GM12872 (cell line): Measurements from ENCODE around the gene PTDSS2.

ENCODE experiments used
- TF ChIP-seq, protein P1 (sequence below): IDR thresholded peaks from 3 replicates; pipeline ENCODE4 v1.5.1; 2011; ENCODE audit warnings: low read depth, mild to moderate bottlenecking, low read length, moderate library complexity; ENCODE audit not compliant: insufficient read depth

The PTDSS2 gene

DNA sequence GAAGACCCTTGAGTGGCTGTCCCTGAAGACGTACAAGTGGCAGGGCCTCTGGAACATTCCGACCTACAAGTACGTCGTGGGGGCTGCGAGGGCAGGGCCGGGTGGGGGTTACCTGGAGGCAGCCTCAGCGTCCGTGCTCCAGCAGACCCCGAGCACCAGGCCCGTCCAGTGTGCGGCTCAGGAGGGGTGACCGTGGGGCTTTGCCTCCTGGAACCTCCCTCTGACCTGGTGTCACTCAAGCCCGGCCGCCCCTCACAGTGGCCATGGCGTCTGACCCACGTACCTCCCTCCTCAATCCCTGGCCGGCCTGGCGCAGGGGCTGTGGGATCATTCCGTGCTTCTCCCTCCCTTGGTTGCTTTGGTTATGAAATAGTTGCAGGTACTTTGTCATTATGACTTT is 38.5 kb downstream of the PTDSS2 start:
- TF ChIP-seq, protein P1, sequence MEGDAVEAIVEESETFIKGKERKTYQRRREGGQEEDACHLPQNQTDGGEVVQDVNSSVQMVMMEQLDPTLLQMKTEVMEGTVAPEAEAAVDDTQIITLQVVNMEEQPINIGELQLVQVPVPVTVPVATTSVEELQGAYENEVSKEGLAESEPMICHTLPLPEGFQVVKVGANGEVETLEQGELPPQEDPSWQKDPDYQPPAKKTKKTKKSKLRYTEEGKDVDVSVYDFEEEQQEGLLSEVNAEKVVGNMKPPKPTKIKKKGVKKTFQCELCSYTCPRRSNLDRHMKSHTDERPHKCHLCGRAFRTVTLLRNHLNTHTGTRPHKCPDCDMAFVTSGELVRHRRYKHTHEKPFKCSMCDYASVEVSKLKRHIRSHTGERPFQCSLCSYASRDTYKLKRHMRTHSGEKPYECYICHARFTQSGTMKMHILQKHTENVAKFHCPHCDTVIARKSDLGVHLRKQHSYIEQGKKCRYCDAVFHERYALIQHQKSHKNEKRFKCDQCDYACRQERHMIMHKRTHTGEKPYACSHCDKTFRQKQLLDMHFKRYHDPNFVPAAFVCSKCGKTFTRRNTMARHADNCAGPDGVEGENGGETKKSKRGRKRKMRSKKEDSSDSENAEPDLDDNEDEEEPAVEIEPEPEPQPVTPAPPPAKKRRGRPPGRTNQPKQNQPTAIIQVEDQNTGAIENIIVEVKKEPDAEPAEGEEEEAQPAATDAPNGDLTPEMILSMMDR: no peak

DNA sequence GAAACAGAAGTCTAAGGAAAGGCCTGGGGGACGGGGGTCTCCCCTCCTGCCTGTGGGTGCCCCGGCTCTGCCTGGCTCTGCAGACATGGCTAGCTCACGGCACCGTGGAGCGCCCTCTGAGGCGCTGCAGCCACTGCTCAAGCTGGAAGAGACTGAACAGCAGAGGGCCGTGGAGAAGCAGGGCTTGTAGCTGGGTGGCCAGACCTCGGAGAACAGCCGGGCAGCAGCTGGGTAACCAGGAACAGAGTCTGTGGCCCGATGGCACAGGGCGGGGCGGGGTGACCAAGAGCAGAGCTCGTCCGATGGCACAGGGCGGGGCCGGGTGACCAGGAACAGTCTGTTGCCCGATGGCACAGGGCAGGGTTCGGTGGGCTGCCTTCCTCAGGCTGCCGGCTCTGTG is 38.9 kb downstream of the PTDSS2 start:
- TF ChIP-seq, protein P1: no peak

DNA sequence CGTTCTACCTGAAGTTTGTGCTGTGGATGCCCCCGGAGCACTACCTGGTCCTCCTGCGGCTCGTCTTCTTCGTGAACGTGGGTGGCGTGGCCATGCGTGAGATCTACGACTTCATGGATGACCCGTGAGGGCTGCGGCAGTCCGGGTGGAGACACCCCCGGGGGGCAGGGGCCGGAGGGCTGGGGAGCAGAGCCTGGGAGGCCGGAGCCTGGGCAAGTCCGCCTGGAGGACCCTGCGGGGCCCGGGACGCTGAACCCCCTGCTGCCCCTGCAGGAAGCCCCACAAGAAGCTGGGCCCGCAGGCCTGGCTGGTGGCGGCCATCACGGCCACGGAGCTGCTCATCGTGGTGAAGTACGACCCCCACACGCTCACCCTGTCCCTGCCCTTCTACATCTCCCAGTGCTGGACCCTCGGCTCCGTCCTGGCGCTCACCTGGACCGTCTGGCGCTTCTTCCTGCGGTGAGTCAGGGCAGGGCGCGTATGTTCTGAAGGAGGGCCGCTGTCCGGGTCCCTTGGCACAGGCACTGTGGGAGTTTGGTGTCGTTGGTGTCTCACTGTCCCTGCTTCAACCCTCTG is 39.6 kb downstream of the PTDSS2 start:
- TF ChIP-seq, protein P1: no peak

DNA sequence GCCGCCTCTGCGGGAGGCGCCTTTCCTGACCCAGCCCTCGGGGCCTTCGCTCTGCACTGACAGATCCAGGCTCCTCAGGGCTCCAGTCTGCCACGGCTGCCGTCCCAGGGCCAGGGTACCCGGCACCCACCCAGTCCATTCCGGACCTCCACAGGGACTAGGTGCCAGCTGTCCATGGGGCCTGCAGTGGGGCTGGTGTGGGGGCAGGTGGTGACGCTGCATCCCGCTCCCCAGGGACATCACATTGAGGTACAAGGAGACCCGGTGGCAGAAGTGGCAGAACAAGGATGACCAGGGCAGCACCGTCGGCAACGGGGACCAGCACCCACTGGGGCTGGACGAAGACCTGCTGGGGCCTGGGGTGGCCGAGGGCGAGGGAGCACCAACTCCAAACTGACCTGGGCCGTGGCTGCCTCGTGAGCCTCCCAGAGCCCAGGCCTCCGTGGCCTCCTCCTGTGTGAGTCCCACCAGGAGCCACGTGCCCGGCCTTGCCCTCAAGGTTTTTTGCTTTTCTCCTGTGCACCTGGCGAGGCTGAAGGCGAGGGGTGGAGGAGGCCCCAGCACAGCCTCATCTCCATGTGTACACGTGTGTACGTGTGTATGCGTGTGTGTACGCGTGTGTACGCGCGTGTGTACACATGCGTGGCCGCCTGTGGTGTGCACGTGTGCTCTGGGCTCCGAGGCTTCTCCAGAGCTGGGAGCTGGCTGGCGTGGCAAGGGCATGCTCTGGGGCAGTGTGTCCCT is 40.3 kb downstream of the PTDSS2 start:
- TF ChIP-seq, protein P1: no peak

DNA sequence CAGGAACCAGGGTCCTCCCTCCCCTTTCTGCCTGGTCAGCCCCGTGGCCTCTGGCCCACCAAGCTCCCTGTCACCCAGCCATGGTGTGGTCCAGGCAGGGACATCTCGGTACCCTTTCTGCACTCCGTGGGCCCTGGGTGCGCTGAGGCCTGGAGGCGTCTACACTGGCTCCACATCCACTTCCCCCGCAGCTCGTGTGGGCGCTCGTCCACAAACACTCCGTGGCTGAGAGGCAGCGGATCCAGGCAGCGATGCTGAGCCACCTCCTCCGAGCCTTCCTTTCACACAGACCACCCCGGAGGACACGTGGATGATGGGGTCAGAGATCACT is 40.8 kb downstream of the PTDSS2 start:
- TF ChIP-seq, protein P1: no peak

DNA sequence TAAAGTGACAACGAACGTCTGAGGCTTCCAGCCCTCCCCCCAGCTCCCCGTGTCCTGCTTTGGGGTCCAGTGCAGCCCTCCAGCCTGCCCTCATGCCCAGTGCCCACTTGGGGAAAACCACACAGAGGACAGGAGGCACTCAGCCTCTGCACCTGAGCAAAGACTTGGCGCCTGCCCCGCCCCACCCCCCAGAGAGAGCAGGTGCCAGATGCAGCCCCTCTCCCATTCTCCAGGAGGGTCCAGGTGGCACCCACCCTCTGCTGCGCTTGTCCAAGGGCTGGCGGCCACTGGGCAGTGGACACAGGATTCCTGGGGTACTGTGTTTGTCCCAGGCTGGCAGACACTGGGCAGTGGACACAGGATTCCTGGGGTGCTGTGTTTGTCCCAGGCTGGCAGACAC is 41.3 kb downstream of the PTDSS2 start:
- TF ChIP-seq, protein P1: no peak

DNA sequence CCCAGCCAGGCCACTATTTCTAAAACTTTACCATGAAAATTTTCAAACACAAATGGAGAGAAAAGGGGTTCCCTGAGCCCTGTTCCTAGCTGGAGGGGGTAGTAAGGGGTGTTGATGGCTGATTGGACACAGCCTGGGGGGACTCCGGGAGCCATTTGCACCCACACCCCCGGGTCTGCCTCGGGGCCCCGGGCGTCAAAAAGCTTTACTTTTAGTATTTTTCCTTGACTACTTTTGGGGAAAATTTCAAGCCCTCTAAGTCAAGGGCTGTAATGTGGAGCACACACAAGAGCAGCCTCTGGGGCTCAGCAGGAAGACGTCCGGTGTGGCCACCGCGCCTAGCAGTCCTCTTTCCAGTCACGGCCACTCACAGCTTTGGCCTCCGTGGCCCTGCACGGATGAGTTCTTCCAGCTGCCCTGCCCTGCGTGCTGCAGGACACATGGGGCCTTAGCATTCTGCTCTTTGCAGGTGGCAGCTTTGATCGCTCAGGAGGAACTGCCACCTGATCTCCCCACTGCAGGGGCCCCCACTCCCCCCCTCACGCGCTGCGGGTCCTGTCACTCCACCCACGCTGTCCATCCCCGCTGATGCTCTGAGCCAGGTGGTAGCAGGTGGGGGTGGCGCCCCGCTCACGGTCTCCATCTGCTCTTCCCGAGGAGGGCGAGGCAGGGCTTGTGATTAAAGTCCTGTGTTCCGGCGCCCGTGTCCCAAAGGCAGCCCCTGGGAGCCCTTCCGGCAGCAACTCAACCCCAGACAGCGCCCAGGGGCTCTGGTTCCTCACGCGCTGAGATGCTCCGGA is 42.5 kb downstream of the PTDSS2 start:
- TF ChIP-seq, protein P1: no peak
